Activated gamma-delta T cell treated with Interleukin-2 at 50 U/mL for 16 hours (primary cell): ENCODE data around the gene EHD2.
"Not testable (repeated sequence)": the region's sequence is repeated elsewhere in the genome, so short reads cannot be mapped to it uniquely, and the experiment has no call there.

Experiments
- DNase-seq: peaks from one replicate; pipeline ENCODE4 v3.0.0-alpha.2; 2020

The EHD2 gene

DNA sequence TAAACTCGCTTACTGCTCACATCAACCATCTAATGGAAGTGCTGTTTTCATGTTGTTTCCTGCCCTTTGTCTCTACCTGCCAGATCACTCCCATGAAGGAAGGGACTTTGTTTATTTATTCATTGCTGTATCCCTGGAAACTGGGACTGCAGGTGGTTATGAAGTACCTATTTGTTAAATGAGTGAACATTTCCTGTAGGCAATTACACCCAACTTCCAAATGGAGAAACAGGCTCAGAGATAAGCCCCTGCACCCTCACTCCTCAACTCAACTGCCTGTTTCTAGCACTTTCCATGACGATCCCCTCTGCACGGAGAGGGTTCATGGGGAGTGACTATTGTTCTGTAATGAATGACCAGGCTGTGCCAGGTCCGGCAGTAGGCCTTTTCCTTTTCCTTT, 63.3 kb downstream of the EHD2 start:
- DNase-seq: no peak

GRCh38 chr19:47777245-47778048, 64.2 kb downstream of the EHD2 start:
- DNase-seq: not testable (repeated sequence)

DNA sequence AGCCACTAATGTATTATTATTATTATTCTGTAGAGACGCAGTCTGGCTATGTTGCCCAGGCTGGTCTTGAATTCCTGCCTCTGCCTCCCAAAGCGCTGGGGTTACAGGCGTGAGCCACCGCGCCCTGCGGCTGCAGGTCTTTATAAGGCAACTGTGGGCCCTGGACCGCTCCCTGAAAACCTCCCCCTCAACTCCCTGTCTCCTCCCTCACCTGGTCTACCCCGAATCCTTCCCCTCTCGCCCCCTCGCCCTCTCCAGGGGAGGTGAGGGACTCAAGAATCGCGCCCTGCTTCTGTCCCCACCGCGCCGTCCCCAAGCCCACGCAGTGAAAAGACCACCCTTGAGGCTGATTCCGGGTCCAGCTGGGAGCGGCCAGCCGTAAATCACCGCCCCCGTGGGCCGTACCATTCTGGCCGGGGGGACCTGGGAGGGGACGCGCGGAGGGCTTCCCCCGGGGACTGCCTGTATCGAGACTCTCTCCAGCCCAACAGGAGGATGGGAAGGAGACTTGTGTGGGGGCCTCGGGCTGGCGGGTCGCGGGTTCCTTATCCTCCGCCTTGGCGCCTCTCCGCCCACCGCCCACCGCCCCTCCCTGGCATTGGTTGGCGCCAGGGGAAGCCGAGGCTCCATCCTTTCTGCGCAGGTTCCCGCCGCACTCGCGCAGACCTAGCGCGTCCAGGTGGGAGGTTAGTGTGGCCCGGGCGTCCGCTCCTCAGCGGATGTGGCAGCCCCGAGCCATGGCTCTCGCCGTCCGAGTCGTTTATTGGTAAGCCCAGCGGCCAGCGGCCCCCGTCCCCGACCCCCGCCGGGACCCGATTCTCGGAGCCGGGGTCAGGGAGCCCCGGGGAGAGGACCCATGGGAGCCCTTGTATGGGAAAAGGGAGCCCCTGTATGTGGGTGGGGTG, 65.1 kb downstream of the EHD2 start, which contains the start of gene SELENOW:
Gene SELENOW (plus strand): TSS at position 655 of the 905 bp plus-strand sequence. CDS start 83 bp downstream, at position 738.
- DNase-seq: peak; percentile 76

DNA sequence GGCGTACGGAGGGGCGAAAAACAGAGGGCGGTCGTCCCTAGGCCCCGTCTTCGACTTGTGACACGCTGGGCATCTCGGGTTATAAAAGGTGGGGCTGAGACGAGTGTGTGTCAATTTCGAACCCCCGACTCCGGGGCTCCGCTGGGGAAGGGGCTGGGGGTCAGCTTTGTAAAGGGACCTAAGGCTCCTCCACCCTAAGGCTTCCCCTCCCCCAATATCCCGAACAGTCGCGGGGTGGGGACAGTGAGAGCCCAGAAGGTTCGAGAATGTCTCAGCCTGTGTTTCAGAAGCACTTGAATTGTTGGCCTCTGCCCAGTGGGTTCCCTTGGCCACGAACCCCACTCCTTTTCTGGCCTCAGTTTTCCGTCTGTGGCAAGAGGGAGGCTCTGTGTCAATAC, 65.7 kb downstream of the EHD2 start:
- DNase-seq: peak; percentile 16

DNA sequence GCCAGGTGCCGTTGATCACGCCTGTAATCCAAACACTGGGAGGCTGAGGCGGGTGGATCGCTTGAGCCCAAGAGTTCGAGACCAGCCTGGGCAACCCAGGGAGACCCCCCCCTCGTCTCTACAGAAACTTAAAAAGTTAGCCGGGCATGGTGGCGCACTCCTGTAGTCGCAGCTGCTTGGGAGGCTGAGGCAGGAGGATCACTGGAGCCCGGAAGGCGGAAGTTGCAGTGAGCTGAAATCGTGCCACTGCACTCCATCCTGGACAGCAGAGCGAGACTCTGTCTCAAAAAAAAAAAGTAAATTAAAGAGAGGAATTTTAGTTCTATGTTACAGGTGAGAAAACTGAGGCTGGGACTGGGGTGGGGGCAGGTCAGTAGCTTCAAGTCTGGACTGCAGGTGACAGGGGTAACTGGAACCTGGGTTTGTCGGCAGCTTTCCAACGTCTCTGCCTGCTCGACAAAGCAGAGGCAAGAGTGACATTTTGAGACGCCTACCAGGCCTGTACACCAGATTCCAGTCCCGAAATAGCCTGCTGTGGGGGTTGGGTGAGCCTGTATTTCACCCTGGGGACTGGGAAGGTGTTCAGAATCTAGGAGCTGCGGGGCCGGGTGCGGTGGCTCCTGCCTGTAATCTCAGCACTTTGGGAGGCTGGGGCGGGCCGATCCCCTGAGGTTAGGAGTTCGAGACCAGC, 66.4 kb downstream of the EHD2 start:
- DNase-seq: no peak

GRCh38 chr19:47780215-47780551, 67.0 kb downstream of the EHD2 start:
- no peak for DNase-seq

- DNase-seq: no peak
These were observed 68.5 kb downstream of the EHD2 start for GRCh38 chr19:47781590-47782262.

- no peak for DNase-seq
These were observed 73.3 kb downstream of the EHD2 start for GRCh38 chr19:47786566-47786965.

DNA sequence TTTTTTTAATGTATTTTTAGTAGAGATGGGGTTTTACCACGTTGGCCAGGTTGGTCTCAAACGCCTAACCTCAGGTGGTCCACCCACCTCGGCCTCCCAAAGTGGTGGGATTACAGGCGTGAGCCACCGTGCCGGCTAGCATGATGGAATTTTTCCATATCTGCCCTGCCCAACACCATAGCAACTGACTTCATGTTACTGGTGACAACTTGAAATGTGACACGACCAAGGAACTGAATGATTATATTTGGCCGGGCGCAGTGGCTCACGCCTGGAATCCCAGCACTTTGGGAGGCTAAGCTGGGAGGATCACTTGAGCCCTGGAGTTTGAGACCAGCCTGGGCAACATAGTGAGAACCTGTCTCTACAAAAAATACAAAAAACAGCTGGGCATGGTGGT, 74.1 kb downstream of the EHD2 start:
- DNase-seq: not testable (repeated sequence)

- not testable (repeated sequence) for DNase-seq
These were observed 76.6 kb downstream of the EHD2 start for GRCh38 chr19:47789811-47790210.

DNA sequence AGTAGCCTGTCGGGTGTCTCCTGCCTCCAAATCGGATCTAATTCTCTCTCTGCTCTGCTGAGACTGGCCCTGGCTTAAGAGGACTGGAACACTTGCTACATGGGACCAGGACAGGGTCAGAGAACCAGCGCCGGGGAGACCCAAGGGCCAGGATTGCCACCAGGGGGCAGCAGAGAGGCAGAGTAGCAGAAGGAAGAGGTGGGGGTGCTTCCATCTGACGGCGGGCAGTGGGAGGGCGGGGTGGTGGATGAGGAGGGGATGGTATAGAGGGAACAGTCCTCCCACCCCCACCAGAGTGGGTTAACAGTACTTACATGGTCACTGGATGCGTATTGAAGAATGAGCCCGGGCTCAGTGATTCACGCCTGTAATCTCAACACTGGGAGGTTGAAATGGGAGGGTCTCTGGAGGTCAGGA, 77.2 kb downstream of the EHD2 start:
- peak; percentile 86 for DNase-seq

GRCh38 chr19:47792616-47793015, 79.4 kb downstream of the EHD2 start:
- no peak for DNase-seq
